ENCODE data around the gene C3.

Gene C3

GRCh38 chr19:6730153-6730804 lies 9.8 kb upstream of the C3 start:
- DNase-seq: no peak

- no peak for DNase-seq
Measured at GRCh38 chr19:6729573-6730152, 9.2 kb upstream of the C3 start.

- no peak for DNase-seq
Measured at GRCh38 chr19:6728346-6728745, 7.9 kb upstream of the C3 start.

- no peak for DNase-seq
Measured at GRCh38 chr19:6725513-6726231, 5.2 kb upstream of the C3 start.

GRCh38 chr19:6724631-6725492 lies 4.4 kb upstream of the C3 start:
- no peak for DNase-seq

GRCh38 chr19:6723738-6724137 lies 3.3 kb upstream of the C3 start:
- no peak for DNase-seq

- no peak for DNase-seq
Measured at GRCh38 chr19:6723108-6723618, 2.7 kb upstream of the C3 start.

- no peak for DNase-seq
Measured at GRCh38 chr19:6721773-6722172, 1.3 kb upstream of the C3 start.

GRCh38 chr19:6721138-6721474 lies 656 bp upstream of the C3 start:
- no peak for DNase-seq

- DNase-seq: no peak
Measured at GRCh38 chr19:6719992-6720368, 470 bp downstream of the C3 start.

- DNase-seq: no peak
Measured at GRCh38 chr19:6719540-6719861, 949 bp downstream of the C3 start.

GRCh38 chr19:6718741-6719539 lies 1.5 kb downstream of the C3 start:
- no peak for DNase-seq

- no peak for DNase-seq
Measured at GRCh38 chr19:6718111-6718740, 2.2 kb downstream of the C3 start.

- no peak for DNase-seq
Measured at GRCh38 chr19:6717441-6717971, 2.9 kb downstream of the C3 start.

- no peak for DNase-seq
Measured at GRCh38 chr19:6717036-6717435, 3.4 kb downstream of the C3 start.

GRCh38 chr19:6716610-6716970 lies 3.9 kb downstream of the C3 start:
- DNase-seq: no peak

- no peak for DNase-seq
Measured at GRCh38 chr19:6714749-6715555, 5.5 kb downstream of the C3 start.

GRCh38 chr19:6713773-6714692 lies 6.4 kb downstream of the C3 start:
- no peak for DNase-seq

GRCh38 chr19:6712692-6713670 lies 7.5 kb downstream of the C3 start:
- DNase-seq: no peak
